Astrocyte (in vitro differentiated cells and primary cell): ENCODE measurements around the gene CENPE.

Source experiments
- EZH2 ChIP-seq: IDR thresholded peaks from 2 replicates; pipeline ENCODE4 v1.6.1; 2012; ENCODE audit warnings: mild to moderate bottlenecking, low read length, inconsistent platforms; ENCODE audit not compliant: insufficient read depth
- TF ChIP-seq, protein P1 (sequence below): IDR thresholded peaks from 2 replicates; pipeline ENCODE4 v1.5.1; 2011; ENCODE audit warnings: low read depth, mild to moderate bottlenecking, inconsistent platforms, low read length, moderate library complexity; ENCODE audit not compliant: insufficient read depth

DNA sequence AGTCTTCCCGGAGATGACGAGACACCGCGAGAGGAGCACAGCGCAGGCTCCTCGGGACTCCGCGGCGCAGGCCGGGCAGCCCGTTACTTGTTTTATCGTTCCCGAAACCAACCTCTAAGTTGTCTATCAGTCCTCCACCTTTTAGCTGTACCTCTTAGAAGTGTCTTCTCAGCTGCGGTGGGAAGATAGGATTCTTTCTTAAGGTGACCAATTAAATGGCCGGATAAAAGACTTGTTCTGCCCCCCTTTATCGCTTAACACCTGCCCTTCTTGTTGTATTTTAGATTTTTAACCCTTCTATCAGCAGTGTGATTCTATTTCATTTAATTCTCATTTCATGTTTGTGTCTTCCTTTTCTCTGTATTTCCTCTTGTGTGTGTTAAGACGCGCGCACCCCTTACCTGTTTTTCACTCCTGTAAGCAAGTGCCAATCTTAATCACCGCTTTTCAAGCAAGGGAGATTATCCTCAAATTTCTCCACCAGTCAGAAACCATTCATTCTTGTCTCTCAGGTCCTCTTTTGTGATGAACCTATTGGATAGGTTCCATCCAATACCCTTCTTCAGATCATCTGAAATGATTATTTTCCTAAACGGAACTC, 121.3 kb downstream of the CENPE start, which contains the start of gene SLC9B2:
- TF ChIP-seq, protein P1, sequence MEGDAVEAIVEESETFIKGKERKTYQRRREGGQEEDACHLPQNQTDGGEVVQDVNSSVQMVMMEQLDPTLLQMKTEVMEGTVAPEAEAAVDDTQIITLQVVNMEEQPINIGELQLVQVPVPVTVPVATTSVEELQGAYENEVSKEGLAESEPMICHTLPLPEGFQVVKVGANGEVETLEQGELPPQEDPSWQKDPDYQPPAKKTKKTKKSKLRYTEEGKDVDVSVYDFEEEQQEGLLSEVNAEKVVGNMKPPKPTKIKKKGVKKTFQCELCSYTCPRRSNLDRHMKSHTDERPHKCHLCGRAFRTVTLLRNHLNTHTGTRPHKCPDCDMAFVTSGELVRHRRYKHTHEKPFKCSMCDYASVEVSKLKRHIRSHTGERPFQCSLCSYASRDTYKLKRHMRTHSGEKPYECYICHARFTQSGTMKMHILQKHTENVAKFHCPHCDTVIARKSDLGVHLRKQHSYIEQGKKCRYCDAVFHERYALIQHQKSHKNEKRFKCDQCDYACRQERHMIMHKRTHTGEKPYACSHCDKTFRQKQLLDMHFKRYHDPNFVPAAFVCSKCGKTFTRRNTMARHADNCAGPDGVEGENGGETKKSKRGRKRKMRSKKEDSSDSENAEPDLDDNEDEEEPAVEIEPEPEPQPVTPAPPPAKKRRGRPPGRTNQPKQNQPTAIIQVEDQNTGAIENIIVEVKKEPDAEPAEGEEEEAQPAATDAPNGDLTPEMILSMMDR = no peak
- no peak for TF ChIP-seq EZH2
